NCI-H69 (cell line): Measurements from ENCODE around the gene NOL9.
"Not testable (repeated sequence)": the region's sequence is repeated elsewhere in the genome, so short reads cannot be mapped to it uniquely, and the experiment has no call there.

Source experiments
- DNase-seq: peaks from one replicate; lab custom pipeline; 2025; lab: John Stamatoyannopoulos, UW

Gene NOL9

DNA sequence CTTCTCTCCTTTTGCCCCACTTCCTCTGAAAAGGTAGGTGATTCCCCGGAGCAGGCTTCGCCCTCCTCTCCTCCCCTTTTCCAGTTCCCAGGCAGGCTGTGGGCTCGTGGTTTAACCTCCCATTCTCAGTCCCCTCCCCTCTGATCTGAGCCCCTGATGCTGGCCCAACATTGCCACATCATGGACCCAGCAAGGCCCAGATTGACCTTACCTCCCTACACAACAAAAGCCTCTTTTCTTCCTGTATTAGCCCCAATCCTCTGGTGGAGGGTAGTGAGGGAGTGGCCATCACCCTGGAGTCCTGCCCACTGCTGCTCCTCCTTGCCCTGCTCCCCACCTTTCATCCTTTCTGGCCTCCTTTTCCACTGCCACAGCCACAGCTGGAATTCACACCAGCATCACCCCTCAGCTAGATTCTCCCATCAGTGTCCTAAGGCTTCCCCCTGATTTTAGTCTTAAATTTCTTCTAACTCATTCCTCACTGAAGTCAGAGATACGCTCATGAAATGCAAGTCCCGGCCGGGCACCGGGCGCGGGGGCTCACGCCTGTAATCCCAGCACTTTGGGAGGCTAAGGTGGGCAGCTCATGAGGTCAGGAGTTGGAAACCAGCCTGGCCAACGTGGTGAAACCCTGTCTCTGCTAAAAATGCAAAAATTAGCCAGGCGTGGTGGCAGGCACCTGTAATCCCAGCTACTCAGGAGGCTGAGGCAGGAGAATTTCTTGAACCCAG, 18.5 kb upstream of the NOL9 start:
- DNase-seq, result no peak

DNA sequence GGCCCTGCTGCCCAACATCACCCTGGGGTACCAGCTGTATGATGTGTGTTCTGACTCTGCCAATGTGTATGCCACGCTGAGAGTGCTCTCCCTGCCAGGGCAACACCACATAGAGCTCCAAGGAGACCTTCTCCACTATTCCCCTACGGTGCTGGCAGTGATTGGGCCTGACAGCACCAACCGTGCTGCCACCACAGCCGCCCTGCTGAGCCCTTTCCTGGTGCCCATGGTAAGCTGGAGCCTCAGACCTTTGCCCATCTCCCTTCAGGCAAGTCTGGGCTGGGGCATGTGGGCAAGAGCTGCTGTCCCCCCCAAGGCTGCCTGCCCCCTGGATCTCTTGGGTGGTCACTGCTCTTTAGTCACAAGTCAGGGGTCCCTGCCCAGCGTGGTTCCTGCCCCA, 16.7 kb upstream of the NOL9 start:
- DNase-seq, result no peak

DNA sequence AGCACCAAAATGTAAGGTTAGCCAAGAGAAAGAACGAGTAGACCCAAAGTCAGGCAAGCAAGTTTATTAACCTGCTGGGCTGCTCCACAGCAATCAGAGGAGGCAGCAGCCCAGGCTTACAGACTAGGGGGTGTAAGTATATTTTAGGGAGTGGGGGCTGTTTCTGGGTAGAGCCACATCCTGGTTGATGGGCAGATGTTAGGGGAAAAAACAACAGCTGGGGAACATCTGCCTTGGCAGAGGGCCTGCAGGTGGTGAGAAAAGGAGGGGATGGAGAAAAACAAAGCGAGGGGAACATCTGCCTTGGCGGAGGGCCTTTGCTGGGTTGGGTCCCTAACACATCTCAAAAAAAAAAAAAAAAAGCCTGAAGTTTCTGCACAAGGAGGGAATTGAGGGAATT, 15.8 kb upstream of the NOL9 start:
- no peak for DNase-seq

DNA sequence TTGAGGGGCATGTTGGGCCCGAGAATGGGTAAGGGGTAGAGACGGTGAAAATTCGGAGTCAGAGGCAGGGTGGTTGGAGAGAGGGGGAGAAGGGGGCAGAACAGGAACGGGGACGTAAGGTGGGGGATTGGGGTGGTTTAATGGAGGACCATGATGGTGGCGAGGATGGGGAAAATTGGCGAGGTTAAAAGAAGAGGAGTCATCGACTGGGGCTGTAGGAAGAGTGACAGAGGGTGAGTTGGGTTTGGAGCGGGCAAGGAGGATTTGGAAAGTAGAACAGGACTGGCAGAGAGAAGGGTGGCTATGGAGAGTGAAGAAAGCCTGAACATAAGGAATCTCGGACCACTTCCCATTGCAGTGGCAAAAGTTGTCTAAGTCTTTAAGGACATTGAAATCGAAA, 14.7 kb upstream of the NOL9 start:
- no peak for DNase-seq

DNA sequence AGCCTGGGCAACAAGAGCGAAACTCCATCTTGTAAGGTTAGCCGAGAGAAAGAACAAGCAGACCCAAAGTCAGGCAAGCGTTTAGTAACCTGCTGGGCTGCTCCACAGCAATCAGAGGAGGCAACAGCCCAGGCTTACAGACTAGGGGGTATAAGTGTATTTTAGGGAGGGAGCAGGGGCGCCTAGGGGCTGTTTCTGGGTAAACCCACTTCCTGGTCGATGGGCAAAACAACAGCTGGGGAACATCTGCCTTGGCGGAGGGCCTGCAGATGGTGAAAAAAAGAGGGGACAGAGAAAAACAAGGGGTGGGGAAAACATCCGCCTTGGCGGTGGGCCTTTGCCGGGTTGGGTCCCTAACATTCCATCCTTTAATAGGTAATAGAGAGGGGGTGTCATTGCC, 6.0 kb upstream of the NOL9 start:
- no peak for DNase-seq

DNA sequence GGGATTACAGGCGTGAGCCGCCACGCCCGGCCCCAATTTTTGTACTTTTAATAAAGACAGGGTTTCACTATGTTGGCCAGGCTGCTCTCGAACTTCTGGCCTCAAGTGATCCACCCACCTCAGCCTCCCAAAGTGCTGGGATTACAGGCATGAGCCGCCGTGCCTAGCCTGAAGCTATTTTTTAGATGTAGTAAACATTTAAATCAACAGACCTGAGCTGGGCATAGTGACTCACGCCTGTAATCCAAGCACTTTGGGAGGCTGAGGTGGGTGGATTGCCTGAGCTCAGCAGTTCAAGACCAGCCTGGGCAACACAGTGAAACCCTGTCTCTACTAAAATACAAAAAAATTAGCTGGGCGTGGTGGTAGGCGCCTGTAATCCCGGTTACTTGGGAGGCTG, 4.8 kb upstream of the NOL9 start:
- DNase-seq, result not testable (repeated sequence)

DNA sequence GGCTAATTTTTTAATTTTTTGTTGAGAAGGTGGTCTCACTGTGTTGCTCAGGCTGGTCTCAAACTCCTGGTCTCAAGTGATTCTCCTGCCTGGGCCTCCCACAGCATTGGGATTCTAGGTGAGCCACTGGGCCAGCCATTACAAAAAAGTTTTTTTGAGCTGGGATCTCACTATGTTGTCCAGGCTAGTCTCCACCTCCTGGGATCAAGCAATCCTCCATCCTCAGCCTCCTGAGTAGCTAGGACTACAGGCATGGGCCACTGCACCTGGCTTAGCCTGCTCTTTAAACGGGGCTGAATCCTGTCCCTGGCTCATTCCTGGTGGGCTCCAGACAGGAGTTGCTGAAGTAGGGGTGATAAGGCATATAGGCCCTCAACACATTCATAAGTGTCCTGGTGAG, 3.3 kb upstream of the NOL9 start:
- no peak for DNase-seq

DNA sequence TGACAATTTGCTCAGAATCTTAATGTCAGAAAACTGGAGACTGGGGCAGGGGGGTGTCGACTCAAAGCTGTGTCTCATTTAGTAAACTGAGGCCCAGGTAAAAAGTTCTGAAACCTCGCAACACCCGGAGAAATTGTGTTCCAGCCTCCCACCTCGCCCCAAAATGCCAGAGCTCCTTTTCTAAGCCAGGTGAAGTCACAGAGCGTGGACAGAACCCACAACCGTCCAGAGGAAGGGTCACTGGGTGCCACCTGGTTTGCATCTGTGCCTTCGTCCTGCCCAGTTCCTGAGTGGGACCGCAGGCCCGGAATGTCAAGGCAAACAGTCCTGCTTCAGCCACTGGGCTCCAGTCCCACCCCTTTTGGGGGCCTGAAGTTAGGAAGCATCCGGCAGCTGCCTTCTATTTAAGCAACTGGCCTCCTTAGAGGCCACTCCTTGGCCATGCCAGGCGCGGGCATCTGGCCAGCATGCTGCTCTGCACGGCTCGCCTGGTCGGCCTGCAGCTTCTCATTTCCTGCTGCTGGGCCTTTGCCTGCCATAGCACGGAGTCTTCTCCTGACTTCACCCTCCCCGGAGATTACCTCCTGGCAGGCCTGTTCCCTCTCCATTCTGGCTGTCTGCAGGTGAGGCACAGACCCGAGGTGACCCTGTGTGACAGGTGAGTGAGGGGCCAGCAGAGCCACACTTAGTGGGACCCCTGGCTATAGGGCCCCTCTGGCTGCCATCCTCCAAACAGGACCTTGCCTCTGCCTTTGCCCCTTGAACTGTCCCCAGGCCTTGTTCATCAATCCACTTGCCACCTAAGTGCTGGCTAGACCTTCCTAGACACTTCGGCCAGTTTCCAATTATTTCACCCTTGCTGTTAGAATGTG, 830 bp upstream of the NOL9 start, which contains the start of gene TAS1R1:
TAS1R1 (plus strand) TSS at position 401 of the 872 bp plus-strand sequence; CDS start at position 468, 67 bp downstream.
- no peak for DNase-seq

DNA sequence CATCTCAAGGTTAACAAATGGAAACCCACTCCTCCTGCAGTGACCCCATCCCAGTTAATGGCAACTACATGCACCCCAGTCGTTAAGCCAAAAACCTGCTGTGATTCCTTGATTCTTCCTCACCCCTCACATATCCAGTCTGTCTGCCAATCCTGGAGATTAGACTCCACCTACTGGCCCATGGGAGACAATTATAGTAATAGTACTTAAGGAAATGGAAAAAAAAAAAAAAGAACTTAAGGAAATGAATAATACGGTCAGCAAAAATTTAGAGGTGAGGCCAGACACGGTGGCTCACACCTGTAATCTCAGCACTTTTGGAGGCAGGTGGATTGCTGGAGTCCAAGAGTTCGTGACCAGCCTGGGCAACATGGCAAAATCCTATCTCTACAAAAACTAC, 7.0 kb downstream of the NOL9 start:
- no peak for DNase-seq

DNA sequence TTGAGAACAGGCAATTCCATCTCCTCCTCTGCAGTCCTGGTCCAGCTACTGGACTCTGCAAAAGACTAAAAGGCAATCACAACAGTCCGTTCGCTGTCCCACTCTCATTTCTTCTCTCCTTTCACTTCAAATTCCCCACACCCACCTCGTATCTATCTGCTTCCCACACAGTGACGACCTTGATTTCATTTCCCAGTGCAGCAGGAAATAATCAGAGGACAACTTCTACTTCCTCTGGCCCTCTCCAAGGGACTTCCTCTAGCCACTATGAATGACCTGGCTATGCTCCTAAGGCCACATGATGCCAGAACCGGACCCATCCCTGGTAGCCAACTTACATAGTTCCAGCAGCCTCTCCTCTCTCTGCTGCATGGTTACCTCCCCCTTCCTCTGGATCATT, 8.0 kb downstream of the NOL9 start:
- DNase-seq, result no peak

DNA sequence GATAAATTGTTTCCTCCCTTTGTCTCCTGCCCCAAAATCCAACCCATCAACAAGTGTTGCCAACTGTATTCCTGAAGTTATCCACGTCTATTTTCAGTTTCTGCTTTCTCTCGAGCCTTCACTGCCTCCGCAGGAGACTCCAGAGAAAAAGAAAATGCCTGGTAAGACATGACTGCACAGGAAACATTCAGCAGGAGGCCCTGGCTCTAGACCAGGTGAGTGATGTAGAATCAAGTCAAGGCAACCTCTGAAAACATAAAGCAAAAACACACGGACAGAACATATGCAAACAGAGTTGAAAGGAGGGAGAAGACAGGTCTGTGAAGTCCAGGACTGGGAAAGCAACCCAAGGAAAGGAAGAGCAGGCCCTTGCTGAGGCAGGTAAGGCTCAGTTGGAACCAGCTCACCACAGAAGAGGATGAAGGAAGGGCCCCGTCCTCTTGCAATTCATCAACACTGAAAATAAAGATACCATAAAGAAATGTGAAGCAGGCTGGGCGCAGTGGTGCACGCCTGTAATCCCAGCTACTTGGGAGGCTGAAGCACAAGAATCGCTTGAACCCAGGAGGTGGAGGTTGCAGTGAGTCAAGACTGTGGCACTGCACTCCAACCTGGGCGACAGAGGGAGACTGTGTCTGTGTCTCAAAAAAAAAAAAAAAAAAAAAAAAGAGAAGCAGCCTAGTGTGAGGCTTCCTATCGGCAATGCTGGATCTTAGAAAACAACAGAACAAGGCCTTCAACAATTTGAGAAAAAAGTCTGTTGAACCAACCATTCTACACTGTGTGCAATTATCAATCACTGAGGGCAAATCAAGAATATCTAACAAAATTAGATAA, 8.8 kb downstream of the NOL9 start:
- no peak for DNase-seq

DNA sequence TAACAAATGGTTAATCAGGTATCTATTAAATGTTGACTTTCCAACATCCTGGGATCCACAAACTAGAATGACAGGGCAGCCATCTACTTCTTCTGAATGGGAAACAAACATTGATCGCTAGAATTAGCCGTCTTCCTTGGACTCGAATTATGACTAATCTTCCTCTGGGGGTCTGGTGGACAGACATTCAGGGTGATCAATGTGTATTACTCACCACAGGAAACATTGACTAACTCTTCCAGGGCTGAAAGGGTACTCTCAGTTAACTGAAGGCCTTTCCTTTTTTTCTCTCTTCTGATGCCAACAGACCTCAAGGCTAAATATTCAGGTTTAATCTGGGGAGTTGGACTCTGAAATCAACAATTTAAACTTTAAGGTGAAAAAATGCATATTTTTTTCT, 9.5 kb downstream of the NOL9 start:
- DNase-seq, result no peak

DNA sequence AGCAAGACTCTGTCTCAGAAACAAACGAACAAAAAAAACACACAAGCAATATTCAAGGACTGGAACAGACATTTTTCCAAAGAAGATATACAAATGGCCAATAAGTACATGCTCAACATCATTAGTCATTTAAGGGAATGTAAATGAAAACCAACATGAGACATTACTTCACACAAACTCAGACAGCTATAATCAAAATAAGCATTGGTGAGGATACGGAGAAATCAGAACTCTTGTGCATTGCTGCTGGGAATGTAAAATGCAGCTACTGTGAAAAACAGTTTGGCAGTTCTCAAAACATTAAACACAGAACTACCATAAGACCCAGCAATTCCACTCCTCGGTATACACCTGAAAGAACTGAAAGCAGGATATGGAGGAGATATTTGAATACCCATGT, 15.4 kb downstream of the NOL9 start:
- no peak for DNase-seq

DNA sequence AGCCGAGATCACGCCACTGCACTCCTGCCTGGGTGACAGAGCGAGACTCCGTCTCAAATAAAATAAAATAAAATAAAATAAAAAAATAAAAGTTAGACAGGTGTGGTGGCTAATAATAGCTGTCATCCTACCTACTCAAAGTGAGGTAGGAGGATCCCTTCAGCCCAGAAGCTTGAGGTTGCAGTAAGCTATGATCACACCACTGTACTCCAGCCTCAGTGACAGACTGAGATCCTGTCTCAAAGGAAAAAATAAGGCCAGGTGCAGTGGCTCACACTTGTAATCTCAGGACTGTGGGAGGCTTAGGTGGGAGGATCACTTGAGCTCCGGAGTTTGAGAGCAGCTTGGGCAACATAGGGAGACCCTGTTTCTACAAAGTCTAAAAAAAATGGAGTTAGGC, 18.0 kb downstream of the NOL9 start:
- DNase-seq, result no peak

DNA sequence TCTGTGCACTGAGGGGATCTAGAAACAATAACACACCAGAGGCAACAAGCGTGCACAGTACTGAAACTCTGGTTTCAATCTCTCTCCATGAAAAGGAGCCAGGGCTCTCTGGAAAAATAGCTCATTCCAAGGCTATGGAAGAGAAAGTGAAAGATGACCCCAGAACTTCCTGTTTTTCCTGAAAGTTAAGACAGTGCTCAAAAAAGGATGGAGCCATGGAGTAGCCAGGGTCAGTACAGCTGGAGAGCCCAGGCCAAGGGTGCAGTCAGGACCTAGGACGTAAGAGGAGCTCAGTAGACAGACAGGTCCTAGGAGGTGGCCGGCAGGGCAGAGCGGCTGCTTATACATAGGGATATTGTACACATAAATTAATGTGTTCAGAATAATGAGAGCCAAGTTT, 19.1 kb downstream of the NOL9 start:
- no peak for DNase-seq

DNA sequence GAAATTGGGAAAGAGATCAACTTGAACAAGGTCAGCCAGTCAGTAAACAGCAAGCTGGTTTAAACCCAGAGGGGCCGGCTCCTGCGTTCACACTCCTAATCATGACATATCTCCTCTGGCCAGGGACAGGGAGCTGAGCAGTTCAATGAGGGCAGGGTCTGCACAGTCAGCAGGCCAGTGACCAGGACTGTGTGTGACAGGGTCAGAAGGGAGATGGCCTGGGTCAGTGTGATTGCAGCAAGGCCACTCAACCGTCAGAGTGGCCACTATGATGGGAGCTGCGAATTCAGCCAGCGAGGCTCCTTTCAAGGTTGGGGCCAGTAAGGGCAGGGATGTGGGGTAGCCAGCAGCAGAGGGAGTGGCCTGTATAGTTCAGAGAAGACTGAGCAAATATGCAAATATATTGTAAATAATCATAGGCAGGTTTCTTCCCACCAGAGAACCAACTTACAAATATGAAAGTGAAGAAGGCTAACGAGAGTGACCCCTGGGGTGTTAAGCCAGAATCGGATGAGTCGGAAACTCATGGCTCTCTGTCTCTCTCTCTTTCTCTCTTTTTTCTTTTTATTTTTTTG, 20.0 kb downstream of the NOL9 start:
- no peak for DNase-seq

DNA sequence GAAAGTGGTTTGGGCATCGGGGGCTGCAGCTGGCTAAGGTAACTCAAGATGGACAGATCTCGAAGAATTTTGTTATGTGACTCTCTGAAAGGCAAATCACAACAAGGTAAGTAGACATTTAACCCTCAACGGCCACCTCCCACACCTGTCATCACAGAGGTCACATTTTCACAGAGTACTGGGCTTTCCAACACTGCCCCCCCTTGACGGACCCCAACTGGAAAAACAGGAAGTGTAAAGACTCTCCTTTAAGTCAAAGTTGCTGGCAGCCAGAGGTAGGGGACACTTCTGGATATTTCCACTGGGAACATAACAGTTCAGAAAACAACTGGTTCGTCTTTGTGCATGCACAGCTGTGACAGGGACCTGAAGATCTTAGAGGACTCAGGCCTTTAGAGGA, 22.3 kb downstream of the NOL9 start:
- DNase-seq, result no peak

DNA sequence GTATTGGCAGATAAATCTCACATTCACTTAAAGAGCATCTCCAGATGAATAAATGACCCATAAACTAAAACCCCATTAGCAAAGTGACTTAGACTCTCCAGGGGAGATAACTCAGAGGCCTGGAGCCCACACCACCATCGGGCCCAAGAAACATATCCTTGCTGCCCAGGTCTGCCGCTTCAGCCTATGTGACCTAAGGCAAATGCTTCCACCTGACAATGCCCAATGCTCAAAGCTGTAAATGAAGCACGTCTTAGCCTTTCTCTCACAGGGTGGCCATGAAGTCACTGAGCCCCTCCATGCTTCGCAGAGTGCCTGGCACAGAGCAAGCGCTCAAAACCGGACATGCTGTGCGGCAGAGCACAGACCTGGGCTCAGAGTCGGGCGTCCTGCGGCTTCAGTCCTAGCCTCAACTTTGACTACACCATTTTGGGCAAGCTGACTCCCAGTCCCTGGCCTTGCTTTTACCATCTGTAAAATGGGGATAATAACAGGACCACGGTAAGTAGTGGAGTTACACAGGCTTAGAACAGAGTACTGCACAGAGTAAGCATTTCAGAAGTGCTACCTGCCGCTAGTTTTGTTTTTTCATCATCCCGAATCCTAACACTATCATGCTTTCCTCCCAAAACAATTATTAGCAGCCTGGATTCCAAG, 23.7 kb downstream of the NOL9 start:
- DNase-seq, result no peak

DNA sequence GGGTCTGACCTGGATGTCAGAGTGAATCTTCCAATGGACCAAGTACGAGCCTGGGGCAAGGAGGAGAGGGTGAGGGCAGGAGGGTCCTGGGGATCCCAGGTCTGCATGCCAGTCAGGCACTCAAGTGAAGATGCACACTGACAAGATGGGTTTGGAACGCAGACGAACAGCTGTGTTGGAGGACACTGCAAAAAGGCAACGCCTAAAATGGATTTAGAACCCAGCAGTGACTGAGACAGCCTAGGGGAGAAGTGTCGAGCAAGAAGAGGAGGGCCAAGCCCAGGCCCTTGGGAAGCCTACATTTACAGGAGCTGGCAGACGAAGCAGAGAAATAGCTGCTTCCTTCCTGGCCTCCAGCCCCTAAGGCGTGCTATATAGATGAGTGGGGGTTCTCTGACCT, 25.8 kb downstream of the NOL9 start:
- no peak for DNase-seq

DNA sequence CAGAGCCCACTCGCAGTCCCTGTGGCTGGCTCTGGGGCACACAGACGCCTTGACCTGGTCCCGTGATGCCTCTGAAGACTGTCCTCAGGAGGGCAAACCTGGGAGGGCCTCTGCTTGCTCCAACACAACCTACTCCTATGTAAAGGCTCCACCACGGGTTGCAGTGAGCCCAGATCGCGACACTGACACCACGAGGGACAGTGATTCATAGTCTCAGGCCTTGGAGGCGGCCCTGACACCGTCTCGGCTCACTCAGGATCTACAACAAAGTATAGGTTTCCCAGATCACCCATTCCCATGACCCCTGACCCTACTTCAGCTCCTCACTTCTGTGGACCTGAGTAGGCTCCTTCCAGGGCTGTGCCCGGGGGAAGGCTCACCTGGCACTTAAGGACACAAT, 28.0 kb downstream of the NOL9 start:
- no peak for DNase-seq

DNA sequence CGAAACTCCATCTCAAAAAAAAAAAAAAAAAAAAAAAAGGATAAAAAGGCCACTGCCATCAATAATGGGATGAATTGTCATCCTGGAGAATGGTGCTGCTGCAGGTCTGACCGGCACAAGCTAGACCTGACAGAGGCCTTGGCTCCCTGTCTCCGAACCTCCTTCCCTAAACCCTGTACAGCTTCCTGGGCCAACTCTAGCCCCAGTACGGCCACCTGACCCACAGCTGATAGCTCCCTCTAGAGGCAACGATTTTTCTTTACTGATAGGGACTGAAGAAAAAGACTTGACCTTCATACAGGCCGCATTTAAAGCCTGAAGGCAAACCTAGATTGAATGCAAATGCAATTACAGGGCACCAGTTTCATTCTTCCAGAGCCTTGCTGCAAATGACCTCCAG, 30.7 kb downstream of the NOL9 start:
- DNase-seq, result peak; percentile 59

DNA sequence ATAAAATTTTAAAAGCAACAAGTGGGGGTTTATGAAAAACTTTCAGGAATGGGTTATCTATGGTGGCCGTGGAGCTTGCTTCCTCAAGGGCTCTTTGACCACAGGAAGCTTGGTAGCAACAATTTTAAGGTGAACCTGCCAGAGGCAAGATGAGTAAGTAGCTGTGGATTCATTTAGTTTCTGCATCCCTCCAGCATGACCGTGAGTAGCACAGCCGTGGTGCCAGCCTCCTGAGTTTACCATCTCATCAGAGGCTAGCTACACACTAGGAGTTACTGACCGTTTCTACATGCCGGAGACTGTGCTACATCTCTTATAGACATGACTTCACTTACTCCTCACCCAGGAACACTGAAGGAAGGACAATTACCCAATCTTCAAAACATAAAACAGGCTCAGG, 32.8 kb downstream of the NOL9 start:
- DNase-seq, result no peak
